Panc1 (cell line): ENCODE results near the gene CRIM1. TPM values are rescaled to one million over a fixed set of nuclear protein-coding genes. Genes with fewer than 3 reads are reported as not detected.

Experiments used
- ATAC-seq: fragments of 200-7000 bp; cut with Tn5 transposase; 2 replicates; pipeline ENCODE4 v1.9.1; 2020; ENCODE audit warnings: mild to moderate bottlenecking, moderate library complexity
- BruUV-seq: library from RNA; stranded (reverse); fragments of 400-500 nt; replicated peaks from 2 replicates; lab custom pipeline; 2021; lab: Mats Ljungman, UMichigan
- CTCF ChIA-PET: fragments of 300-600 bp; sonication (Branson Sonifier 250); formaldehyde crosslinking; loops from one replicate; lab custom pipeline; 2022; ENCODE audit warnings: antibody characterized with exemption; lab: Charles Lee
- POLR2A ChIA-PET: fragments of 300-600 bp; sonication (Branson Sonifier 250); formaldehyde crosslinking; loops from one replicate; lab custom pipeline; 2022; ENCODE audit warnings: antibody characterized with exemption; lab: Charles Lee
- DNase-seq: peaks from one replicate; pipeline ENCODE4 v3.0.0-alpha.2; 2010; ENCODE audit warnings: low read depth, low spot score
- H3K27ac ChIP-seq: 2 replicates; pipeline ENCODE4 v1.5.1; 2011; ENCODE audit warnings: mild to moderate bottlenecking, low read length, inconsistent platforms
- H3K27me3 ChIP-seq: fragments of 200-500 bp; sonication (Bioruptor generic); 2 replicates; pipeline ENCODE4 v1.6.0; 2014; ENCODE audit warnings: low read length, inconsistent platforms; ENCODE audit not compliant: control insufficient read depth, insufficient read depth
- H3K36me3 ChIP-seq: fragments of 200-500 bp; sonication (Bioruptor generic); 2 replicates; pipeline ENCODE4 v1.5.1; 2014; ENCODE audit warnings: inconsistent platforms, mild to moderate bottlenecking, low read length, moderate library complexity; ENCODE audit not compliant: control insufficient read depth, insufficient read depth
- H3K4me1 ChIP-seq: 2 replicates; pipeline ENCODE4 v1.5.1; 2011; ENCODE audit warnings: inconsistent platforms, mild to moderate bottlenecking, low read length, moderate library complexity; ENCODE audit not compliant: control insufficient read depth, insufficient read depth
- H3K4me3 ChIP-seq, 2 experiments: 2 replicates each; pipeline ENCODE4 v1.5.1; 2011 to 2012; ENCODE audit warnings: low read depth in 2 of 2, low read length in 2 of 2, mild to moderate bottlenecking in 2 of 2, inconsistent platforms in 1 of 2, moderate library complexity in 1 of 2
- H3K9me3 ChIP-seq: fragments of 200-500 bp; sonication (Bioruptor generic); 2 replicates; pipeline ENCODE4 v1.5.1; 2014; ENCODE audit warnings: low read depth, mild to moderate bottlenecking, inconsistent platforms, low read length, moderate library complexity; ENCODE audit not compliant: control insufficient read depth, insufficient read depth
- POLR2AphosphoS5 ChIP-seq: IDR thresholded peaks from 2 replicates; pipeline ENCODE4 v1.6.1; 2012; ENCODE audit warnings: mild to moderate bottlenecking, low read depth, low read length, moderate library complexity
- SIN3A ChIP-seq: IDR thresholded peaks from 2 replicates; pipeline ENCODE4 v1.6.1; 2012; ENCODE audit warnings: low read depth, mild to moderate bottlenecking, low read length, moderate library complexity, borderline replicate concordance; ENCODE audit not compliant: insufficient read depth
- TCF7L2 ChIP-seq: IDR thresholded peaks from 2 replicates; pipeline ENCODE4 v1.6.1; 2011; ENCODE audit warnings: mild to moderate bottlenecking, low read depth, low read length, inconsistent platforms
- in situ Hi-C: cut with HindIII; loops from 2 replicates; pipeline ENCODE4 v1.10.0; 2016; ENCODE audit warnings: low sequenced_read_pairs, low pct_unique_long_range_greater_than_20kb
- intact Hi-C: fragments of 100-400 bp; cut with micrococcal nuclease; formaldehyde crosslinking; loops from one replicate; pipeline ENCODE4 v1.10.0; 2022; ENCODE audit not compliant: unreplicated experiment
- total RNA-seq: library from RNA; stranded (reverse); gene quantifications from one replicate; pipeline ENCODE4 v1.2.1, GENCODE V29; 2021; ENCODE audit not compliant: unreplicated experiment
- TF ChIP-seq, protein P1 (sequence below), 2 experiments: IDR thresholded peaks; 2 replicates each; pipeline ENCODE4 v1.6.1; 2011 to 2012; ENCODE audit warnings: low read depth in 2 of 2, control low read depth in 1 of 2, low read length in 1 of 2, mild to moderate bottlenecking in 1 of 2, moderate library complexity in 1 of 2; ENCODE audit not compliant: insufficient read depth in 1 of 2
- TF ChIP-seq, protein P2 (sequence below): fragments of 450-650 bp; IDR thresholded peaks from 2 replicates; pipeline ENCODE4 v1.5.1; 2017; ENCODE audit warnings: mild to moderate bottlenecking

CRIM1 gene
- total RNA-seq, 1 experiment from 2014 or later, result 290 TPM

DNA sequence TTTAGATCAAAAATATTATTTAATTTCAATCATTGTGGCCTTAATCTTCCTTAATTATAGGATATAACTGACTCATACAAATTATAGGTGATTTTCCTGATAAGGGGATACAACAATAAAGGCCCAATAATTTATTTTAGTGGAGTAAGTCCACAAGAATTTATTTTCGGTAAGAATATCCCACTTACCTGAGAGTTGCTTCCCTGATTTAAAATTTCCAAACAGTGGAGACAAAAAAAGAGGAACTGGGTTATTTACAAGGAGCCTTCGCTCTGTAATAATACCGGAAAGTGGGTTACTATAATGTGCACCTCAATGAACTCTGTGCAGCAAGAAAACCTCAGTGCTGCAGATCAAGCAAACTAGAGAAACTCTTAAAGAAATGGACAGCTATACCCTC lies 200.2 kb downstream of the CRIM1 start:
- no peaks in the 10 kb centered on the region for H3K27me3 ChIP-seq
- TF ChIP-seq SIN3A, result no peak
- TF ChIP-seq, protein P1, sequence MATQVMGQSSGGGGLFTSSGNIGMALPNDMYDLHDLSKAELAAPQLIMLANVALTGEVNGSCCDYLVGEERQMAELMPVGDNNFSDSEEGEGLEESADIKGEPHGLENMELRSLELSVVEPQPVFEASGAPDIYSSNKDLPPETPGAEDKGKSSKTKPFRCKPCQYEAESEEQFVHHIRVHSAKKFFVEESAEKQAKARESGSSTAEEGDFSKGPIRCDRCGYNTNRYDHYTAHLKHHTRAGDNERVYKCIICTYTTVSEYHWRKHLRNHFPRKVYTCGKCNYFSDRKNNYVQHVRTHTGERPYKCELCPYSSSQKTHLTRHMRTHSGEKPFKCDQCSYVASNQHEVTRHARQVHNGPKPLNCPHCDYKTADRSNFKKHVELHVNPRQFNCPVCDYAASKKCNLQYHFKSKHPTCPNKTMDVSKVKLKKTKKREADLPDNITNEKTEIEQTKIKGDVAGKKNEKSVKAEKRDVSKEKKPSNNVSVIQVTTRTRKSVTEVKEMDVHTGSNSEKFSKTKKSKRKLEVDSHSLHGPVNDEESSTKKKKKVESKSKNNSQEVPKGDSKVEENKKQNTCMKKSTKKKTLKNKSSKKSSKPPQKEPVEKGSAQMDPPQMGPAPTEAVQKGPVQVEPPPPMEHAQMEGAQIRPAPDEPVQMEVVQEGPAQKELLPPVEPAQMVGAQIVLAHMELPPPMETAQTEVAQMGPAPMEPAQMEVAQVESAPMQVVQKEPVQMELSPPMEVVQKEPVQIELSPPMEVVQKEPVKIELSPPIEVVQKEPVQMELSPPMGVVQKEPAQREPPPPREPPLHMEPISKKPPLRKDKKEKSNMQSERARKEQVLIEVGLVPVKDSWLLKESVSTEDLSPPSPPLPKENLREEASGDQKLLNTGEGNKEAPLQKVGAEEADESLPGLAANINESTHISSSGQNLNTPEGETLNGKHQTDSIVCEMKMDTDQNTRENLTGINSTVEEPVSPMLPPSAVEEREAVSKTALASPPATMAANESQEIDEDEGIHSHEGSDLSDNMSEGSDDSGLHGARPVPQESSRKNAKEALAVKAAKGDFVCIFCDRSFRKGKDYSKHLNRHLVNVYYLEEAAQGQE (IDR thresholded peaks at IDR 0.05; ENCODE audit: insufficient read depth in 1 of 2, low read depth in 2 of 2, low read length in 1 of 2), result no peak
- no peak; the same call in 1 of the 2 replicates for TF ChIP-seq POLR2AphosphoS5
- TF ChIP-seq, protein P2, sequence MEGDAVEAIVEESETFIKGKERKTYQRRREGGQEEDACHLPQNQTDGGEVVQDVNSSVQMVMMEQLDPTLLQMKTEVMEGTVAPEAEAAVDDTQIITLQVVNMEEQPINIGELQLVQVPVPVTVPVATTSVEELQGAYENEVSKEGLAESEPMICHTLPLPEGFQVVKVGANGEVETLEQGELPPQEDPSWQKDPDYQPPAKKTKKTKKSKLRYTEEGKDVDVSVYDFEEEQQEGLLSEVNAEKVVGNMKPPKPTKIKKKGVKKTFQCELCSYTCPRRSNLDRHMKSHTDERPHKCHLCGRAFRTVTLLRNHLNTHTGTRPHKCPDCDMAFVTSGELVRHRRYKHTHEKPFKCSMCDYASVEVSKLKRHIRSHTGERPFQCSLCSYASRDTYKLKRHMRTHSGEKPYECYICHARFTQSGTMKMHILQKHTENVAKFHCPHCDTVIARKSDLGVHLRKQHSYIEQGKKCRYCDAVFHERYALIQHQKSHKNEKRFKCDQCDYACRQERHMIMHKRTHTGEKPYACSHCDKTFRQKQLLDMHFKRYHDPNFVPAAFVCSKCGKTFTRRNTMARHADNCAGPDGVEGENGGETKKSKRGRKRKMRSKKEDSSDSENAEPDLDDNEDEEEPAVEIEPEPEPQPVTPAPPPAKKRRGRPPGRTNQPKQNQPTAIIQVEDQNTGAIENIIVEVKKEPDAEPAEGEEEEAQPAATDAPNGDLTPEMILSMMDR, result no peak
- TF ChIP-seq TCF7L2, result no peak
- no peak for DNase-seq
- H3K9me3 ChIP-seq, result no peaks in the 10 kb centered on the region
- ChIA-PET POLR2A (interaction anchor here (0.6 kb wide), 1 partner anchor 12 kb away, joined by 5 read pairs; no protein-coding TSS in a partner anchor), CTCF (interaction anchor here (1.8 kb wide), 1 partner anchor 108 kb away, joined by 5 read pairs; no protein-coding TSS in a partner anchor)
- intact Hi-C loops (no loop called here), in situ Hi-C loops (no loop called here)
- 0 out of 2 replicates have a peak, but pooled peaks have one; percentile 3 for ATAC-seq
- H3K36me3 ChIP-seq, result peaks cover 29% of the 10 kb centered on the region
- BruUV-seq, result no TSS peak
- H3K4me3 ChIP-seq, result no peak overlapping the region
- peak overlapping the region; percentile 99 for H3K27ac ChIP-seq
- peaks cover 97% of the 10 kb centered on the region for H3K4me1 ChIP-seq

DNA sequence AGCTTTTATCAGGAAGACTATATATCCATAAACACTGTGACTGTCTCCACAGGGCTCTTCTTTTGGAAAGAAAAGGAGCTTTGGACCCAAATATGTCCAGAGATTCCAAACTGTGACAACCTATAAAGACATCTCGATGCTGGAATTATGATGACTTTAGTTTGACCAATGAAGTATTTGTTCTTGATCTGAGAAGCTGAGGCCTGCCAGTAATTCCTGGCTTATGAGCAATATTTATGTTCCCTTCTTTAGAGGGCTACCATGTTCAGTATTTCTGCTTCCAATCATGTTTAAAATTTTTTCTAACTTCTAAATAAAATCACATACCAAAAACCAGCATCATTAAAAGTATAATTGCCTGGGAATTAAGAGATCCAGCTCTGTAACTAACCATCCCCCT lies 201.3 kb downstream of the CRIM1 start:
- no peaks in the 10 kb centered on the region for H3K27me3 ChIP-seq
- H3K9me3 ChIP-seq, result no peaks in the 10 kb centered on the region
- ATAC-seq, result no peak
- H3K36me3 ChIP-seq, result peaks cover 22% of the 10 kb centered on the region; the same call in 1 of the 2 replicates
- POLR2A ChIA-PET, result interaction anchor here (0.7 kb wide), 1 partner anchor 41 kb away, joined by 3 read pairs; the partner anchor contains the start of gene FEZ2
- H3K4me3 ChIP-seq, result no peak overlapping the region
- in situ Hi-C loops (no loop called here), intact Hi-C loops (no loop called here)
- no peak for DNase-seq
- H3K27ac ChIP-seq, result peak overlapping the region; percentile 99
- CTCF ChIA-PET, result interaction anchor here (1.8 kb wide), 1 partner anchor 107 kb away, joined by 5 read pairs; no protein-coding TSS in a partner anchor
- peaks cover 96% of the 10 kb centered on the region for H3K4me1 ChIP-seq
- no TSS peak for BruUV-seq
- TF ChIP-seq SIN3A (no peak), TCF7L2 (no peak), POLR2AphosphoS5 (no peak)
- TF ChIP-seq, protein P2, result no peak
- TF ChIP-seq, protein P1 (IDR thresholded peaks at IDR 0.05; ENCODE audit: insufficient read depth in 1 of 2, low read depth in 2 of 2, low read length in 1 of 2), result no peak
